Measurements from ENCODE around the gene CNIH2.
A peak's percentile ranks its signal among the peaks of the same experiment; 100 is the strongest.
"Not testable (repeated sequence)": the region's sequence is repeated elsewhere in the genome, so short reads cannot be mapped to it uniquely, and the experiment has no call there.

The CNIH2 gene

GRCh38 chr11:66315498-66315885 lies 37.5 kb downstream of the CNIH2 start:
- no peak for DNase-seq (ENCODE audit: low read depth)

GRCh38 chr11:66315921-66316811 lies 38.2 kb downstream of the CNIH2 start:
- DNase-seq (ENCODE audit: low read depth): no peak

GRCh38 chr11:66316849-66317251 lies 38.9 kb downstream of the CNIH2 start, which contains the start of gene CD248:
TSS of gene CD248 (minus strand) at chr11:66317044. CDS start at chr11:66317027, 17 bp downstream.
- no peak for DNase-seq (ENCODE audit: low read depth)

- peak; percentile 42 for DNase-seq (ENCODE audit: low read depth)
Observed at GRCh38 chr11:66317322-66317722, 39.3 kb downstream of the CNIH2 start.

- DNase-seq (ENCODE audit: low read depth): peak; percentile 63
Observed at GRCh38 chr11:66317723-66318599, 40.0 kb downstream of the CNIH2 start.

GRCh38 chr11:66318600-66318970 lies 40.6 kb downstream of the CNIH2 start:
- no peak for DNase-seq (ENCODE audit: low read depth)

- DNase-seq (ENCODE audit: low read depth): not testable (repeated sequence)
Observed at GRCh38 chr11:66320289-66320688, 42.3 kb downstream of the CNIH2 start.

GRCh38 chr11:66320748-66321147 lies 42.8 kb downstream of the CNIH2 start:
- DNase-seq (ENCODE audit: low read depth): not testable (repeated sequence)

- no peak for DNase-seq (ENCODE audit: low read depth)
Observed at GRCh38 chr11:66321606-66322005, 43.6 kb downstream of the CNIH2 start.

GRCh38 chr11:66322732-66323427 lies 44.9 kb downstream of the CNIH2 start:
- DNase-seq (ENCODE audit: low read depth): no peak

- no peak for DNase-seq (ENCODE audit: low read depth)
Observed at GRCh38 chr11:66323684-66324083, 45.7 kb downstream of the CNIH2 start.

GRCh38 chr11:66324664-66325063 lies 46.7 kb downstream of the CNIH2 start:
- no peak for DNase-seq (ENCODE audit: low read depth)

- no peak for DNase-seq (ENCODE audit: low read depth)
Observed at GRCh38 chr11:66325263-66325671, 47.3 kb downstream of the CNIH2 start.

GRCh38 chr11:66326261-66327111 lies 48.5 kb downstream of the CNIH2 start:
- no peak for DNase-seq (ENCODE audit: low read depth)

GRCh38 chr11:66327171-66328030 lies 49.4 kb downstream of the CNIH2 start:
- DNase-seq (ENCODE audit: low read depth): no peak

- DNase-seq (ENCODE audit: low read depth): no peak
Observed at GRCh38 chr11:66328031-66328301, 50.0 kb downstream of the CNIH2 start.

GRCh38 chr11:66328302-66329144 lies 50.5 kb downstream of the CNIH2 start:
- peak; percentile 73 for DNase-seq (ENCODE audit: low read depth)

- DNase-seq (ENCODE audit: low read depth): no peak
Observed at GRCh38 chr11:66329165-66329673, 51.2 kb downstream of the CNIH2 start.

- no peak for DNase-seq (ENCODE audit: low read depth)
Observed at GRCh38 chr11:66330931-66331330, 53.0 kb downstream of the CNIH2 start.

Measured in activated gamma-delta T cell treated with anti-CD3 and anti-CD28 coated beads, Interleukin-2, amount 50 U/mL, for 16 hours (primary cell).